ENCODE results near the gene GALNT18.

- TF ChIP-seq, protein P1, sequence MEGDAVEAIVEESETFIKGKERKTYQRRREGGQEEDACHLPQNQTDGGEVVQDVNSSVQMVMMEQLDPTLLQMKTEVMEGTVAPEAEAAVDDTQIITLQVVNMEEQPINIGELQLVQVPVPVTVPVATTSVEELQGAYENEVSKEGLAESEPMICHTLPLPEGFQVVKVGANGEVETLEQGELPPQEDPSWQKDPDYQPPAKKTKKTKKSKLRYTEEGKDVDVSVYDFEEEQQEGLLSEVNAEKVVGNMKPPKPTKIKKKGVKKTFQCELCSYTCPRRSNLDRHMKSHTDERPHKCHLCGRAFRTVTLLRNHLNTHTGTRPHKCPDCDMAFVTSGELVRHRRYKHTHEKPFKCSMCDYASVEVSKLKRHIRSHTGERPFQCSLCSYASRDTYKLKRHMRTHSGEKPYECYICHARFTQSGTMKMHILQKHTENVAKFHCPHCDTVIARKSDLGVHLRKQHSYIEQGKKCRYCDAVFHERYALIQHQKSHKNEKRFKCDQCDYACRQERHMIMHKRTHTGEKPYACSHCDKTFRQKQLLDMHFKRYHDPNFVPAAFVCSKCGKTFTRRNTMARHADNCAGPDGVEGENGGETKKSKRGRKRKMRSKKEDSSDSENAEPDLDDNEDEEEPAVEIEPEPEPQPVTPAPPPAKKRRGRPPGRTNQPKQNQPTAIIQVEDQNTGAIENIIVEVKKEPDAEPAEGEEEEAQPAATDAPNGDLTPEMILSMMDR (IDR thresholded peaks at IDR 0.05), result no peak
- TF ChIP-seq POLR2A (IDR thresholded peaks at IDR 0.05), result no peak
Observed at GRCh38 chr11:11468954-11469353, 152.9 kb downstream of the GALNT18 start.

Data from body of pancreas (tissue), 4 donors.